ENCODE data around the gene P2RY14.

Gene P2RY14

GRCh38 chr3:151297429-151297828 is 19.1 kb upstream of the P2RY14 start:
- ChIA-PET CTCF (no interaction called here), POLR2A (no interaction called here)
- DNase-seq (ENCODE audit: extremely low spot score) = no peak
- TF ChIP-seq, protein P1, sequence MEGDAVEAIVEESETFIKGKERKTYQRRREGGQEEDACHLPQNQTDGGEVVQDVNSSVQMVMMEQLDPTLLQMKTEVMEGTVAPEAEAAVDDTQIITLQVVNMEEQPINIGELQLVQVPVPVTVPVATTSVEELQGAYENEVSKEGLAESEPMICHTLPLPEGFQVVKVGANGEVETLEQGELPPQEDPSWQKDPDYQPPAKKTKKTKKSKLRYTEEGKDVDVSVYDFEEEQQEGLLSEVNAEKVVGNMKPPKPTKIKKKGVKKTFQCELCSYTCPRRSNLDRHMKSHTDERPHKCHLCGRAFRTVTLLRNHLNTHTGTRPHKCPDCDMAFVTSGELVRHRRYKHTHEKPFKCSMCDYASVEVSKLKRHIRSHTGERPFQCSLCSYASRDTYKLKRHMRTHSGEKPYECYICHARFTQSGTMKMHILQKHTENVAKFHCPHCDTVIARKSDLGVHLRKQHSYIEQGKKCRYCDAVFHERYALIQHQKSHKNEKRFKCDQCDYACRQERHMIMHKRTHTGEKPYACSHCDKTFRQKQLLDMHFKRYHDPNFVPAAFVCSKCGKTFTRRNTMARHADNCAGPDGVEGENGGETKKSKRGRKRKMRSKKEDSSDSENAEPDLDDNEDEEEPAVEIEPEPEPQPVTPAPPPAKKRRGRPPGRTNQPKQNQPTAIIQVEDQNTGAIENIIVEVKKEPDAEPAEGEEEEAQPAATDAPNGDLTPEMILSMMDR (IDR thresholded peaks at IDR 0.05; ENCODE audit: control extremely low read depth, extremely low read depth, low read depth, missing control alignments) = no peak

DNA sequence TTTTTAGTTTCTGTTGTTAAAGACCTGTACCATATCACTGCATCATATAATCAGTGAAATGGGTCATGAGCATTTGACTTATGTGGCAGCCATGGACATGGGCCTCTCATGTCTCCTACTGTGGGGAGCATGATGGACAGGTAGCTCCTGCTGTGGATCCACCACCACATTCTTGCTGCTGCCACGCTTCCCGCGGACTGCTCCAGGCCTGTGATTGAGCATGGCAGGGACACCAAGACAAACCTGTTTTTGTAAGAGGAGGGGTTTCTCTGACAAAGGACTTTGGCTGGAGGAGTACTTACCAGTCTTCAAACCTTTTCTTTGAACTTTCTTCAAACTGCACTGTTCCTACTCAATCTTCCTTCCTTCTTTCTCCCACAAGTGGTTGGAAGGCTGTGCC is 17.9 kb upstream of the P2RY14 start:
- TF ChIP-seq, protein P1 (IDR thresholded peaks at IDR 0.05; ENCODE audit: control extremely low read depth, extremely low read depth, low read depth, missing control alignments) = no peak
- no peak for DNase-seq (ENCODE audit: extremely low spot score)
- POLR2A ChIA-PET = no interaction called here
- CTCF ChIA-PET = no interaction called here

DNA sequence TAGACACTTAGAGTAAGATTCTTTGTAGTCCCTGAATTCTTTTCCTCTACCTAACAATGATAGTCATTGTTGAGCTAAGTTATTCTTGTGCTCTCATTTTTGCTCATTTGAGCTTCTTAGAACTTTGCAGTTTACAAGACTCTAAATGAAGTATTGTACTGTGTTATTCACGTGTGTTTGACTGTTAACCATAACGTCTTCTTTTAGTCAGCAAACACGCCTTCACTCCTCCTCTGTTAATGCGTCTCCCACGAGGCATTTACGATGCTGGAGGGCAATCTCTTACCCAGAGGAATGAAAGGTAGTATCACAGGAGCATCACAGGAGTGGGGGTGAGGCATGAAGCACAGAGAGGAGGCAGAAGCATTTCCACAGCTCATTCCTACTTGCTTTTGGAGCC is 14.8 kb upstream of the P2RY14 start:
- POLR2A ChIA-PET = no interaction called here
- no peak for DNase-seq (ENCODE audit: extremely low spot score)
- TF ChIP-seq, protein P1 (IDR thresholded peaks at IDR 0.05; ENCODE audit: control extremely low read depth, extremely low read depth, low read depth, missing control alignments) = no peak
- CTCF ChIA-PET = interaction anchor here (0.8 to 2.0 kb wide), 4 partner anchors 15 to 125 kb away, joined by 3 to 11 read pairs (median 5); partner anchors contain the start of gene P2RY14

GRCh38 chr3:151290673-151291072 is 12.3 kb upstream of the P2RY14 start:
- ChIA-PET POLR2A (no interaction called here), CTCF (no interaction called here)
- peak; percentile 13 for DNase-seq (ENCODE audit: extremely low spot score)
- TF ChIP-seq, protein P1 (IDR thresholded peaks at IDR 0.05; ENCODE audit: control extremely low read depth, extremely low read depth, low read depth, missing control alignments) = peak; percentile 27

- ChIA-PET POLR2A (no interaction called here), CTCF (interaction anchor here (1.2 to 5.7 kb wide), 7 partner anchors 10 to 549 kb away, joined by 3 to 33 read pairs (median 4); no protein-coding TSS in a partner anchor)
- no peak for DNase-seq (ENCODE audit: extremely low spot score)
- TF ChIP-seq, protein P1 (IDR thresholded peaks at IDR 0.05; ENCODE audit: control extremely low read depth, extremely low read depth, low read depth, missing control alignments) = no peak
These were observed 11.1 kb upstream of the P2RY14 start for GRCh38 chr3:151289445-151289844.

DNA sequence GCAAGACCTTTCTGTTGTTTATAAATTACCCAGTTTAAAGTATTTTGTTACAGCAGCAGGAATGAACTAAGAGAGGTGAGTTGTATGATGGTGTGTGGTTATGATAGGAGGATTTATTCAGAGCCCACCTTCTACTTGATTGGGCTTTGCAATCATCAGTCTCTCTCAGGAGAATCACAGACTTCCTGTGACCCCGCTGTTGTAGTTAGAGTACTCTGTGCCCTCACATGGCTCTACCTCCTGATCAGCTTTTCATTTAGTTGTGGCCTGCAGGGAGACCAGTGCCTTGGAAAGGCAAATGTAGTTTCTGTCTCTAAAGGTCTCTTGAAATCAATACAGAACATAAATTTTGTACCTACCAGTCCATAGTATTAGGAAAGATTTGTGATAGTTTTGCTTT is 7.6 kb upstream of the P2RY14 start:
- no peak for DNase-seq (ENCODE audit: extremely low spot score)
- POLR2A ChIA-PET = no interaction called here

More for the DNA sequence above, 7.6 kb upstream of the P2RY14 start:
- CTCF ChIA-PET = interaction anchor here (1.0 to 5.7 kb wide), 7 partner anchors 11 to 633 kb away, joined by 3 to 33 read pairs (median 6); no protein-coding TSS in a partner anchor
- TF ChIP-seq, protein P1 (IDR thresholded peaks at IDR 0.05; ENCODE audit: control extremely low read depth, extremely low read depth, low read depth, missing control alignments) = no peak
